ENCODE measurements around the gene OAS3. TPM values are rescaled to one million over a fixed set of nuclear protein-coding genes. Genes with fewer than 3 reads are reported as not detected.
A peak's percentile ranks its signal among the peaks of the same experiment; 100 is the strongest.

The OAS3 gene
- total and polyA plus RNA-seq, 9 of the 15 experiments (the other 6 are each of a cell fraction or from before 2014, with no cell fraction given), result 0.21 to 2.0 (median 0.83) TPM

DNA sequence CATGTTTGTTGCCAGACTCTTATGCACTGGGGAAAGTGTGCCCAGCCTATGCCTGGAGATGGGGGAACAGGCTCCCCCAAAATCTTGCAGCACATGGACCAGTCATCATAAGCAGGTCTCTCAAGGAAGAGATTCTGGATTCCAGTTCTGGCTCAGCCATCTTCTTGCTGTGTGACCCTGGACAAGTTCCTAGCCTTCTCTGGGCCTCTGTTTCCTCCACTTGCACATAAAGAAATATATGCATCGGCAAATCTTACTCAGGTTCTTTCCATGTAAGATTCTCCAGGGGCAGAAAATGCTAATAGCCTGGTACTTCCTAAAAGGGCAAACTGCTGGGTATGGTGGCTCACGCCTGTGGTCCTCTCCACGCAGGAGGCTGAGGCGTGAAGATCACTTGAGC, 7.2 kb downstream of the OAS3 start:
- H4K20me1 ChIP-seq (replicated peaks; ENCODE audit: control insufficient read depth, insufficient read depth, low read length), result peaks cover 3% of the 10 kb centered on the region; the same call in 1 of the 2 replicates
- no TSS peak for BruUV-seq (replicated peaks)
- FAIRE-seq, result no peak
- no peaks in the 10 kb centered on the region for H3K4me1 ChIP-seq (replicated peaks in 1 of 2; ENCODE audit: control insufficient read depth in 2 of 2, insufficient read depth in 2 of 2, low read length in 2 of 2)
- no peaks in the 10 kb centered on the region for H3K9me1 ChIP-seq (ENCODE audit: control insufficient read depth, insufficient read depth, low read length)
- no peaks in the 10 kb centered on the region for H3K36me3 ChIP-seq (ENCODE audit: control insufficient read depth, insufficient read depth, low read length)
- H3K27me3 ChIP-seq (ENCODE audit: control insufficient read depth in 2 of 2, insufficient read depth in 2 of 2, low read length in 2 of 2), result peaks cover 0 to 22% of the 10 kb centered on the region in 2 experiments; a peak in 3 of 5 replicates
- no peak for ATAC-seq
- no peak for DNase-seq (ENCODE audit: extremely low read depth in 1 of 4, low spot score in 3 of 4)
- H3K79me2 ChIP-seq (ENCODE audit: control insufficient read depth, insufficient read depth, low read length), result no peaks in the 10 kb centered on the region
- ChIA-PET POLR2A (no interaction called here), CTCF (ENCODE audit: low intra/inter-chr PET ratio) (no interaction called here)
- no peak overlapping the region for H3K4me3 ChIP-seq
- in situ Hi-C loops (cut with MboI) (no loop called here), intact Hi-C loops (cut with micrococcal nuclease) (no loop called here)
- TF ChIP-seq, protein P1, sequence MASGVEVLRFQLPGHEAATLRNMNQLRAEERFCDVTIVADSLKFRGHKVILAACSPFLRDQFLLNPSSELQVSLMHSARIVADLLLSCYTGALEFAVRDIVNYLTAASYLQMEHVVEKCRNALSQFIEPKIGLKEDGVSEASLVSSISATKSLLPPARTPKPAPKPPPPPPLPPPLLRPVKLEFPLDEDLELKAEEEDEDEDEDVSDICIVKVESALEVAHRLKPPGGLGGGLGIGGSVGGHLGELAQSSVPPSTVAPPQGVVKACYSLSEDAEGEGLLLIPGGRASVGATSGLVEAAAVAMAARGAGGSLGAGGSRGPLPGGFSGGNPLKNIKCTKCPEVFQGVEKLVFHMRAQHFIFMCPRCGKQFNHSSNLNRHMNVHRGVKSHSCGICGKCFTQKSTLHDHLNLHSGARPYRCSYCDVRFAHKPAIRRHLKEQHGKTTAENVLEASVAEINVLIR (CRISPR knock-in tag; IDR thresholded peaks at IDR 0.05), result no peak
- TF ChIP-seq RBM25 (IDR thresholded peaks at IDR 0.05; ENCODE audit: low read depth, low read length, severe bottlenecking) (peak; percentile 71), ZFP36 (IDR thresholded peaks at IDR 0.05; ENCODE audit: low read depth, low read length, partially characterized antibody) (peak; percentile 59), ZNF695 (CRISPR knock-in tag; IDR thresholded peaks at IDR 0.05) (no peak)
- TF ChIP-seq, protein P2, sequence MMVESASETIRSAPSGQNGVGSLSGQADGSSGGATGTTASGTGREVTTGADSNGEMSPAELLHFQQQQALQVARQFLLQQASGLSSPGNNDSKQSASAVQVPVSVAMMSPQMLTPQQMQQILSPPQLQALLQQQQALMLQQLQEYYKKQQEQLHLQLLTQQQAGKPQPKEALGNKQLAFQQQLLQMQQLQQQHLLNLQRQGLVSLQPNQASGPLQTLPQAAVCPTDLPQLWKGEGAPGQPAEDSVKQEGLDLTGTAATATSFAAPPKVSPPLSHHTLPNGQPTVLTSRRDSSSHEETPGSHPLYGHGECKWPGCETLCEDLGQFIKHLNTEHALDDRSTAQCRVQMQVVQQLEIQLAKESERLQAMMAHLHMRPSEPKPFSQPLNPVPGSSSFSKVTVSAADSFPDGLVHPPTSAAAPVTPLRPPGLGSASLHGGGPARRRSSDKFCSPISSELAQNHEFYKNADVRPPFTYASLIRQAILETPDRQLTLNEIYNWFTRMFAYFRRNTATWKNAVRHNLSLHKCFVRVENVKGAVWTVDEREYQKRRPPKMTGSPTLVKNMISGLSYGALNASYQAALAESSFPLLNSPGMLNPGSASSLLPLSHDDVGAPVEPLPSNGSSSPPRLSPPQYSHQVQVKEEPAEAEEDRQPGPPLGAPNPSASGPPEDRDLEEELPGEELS (CRISPR knock-in tag; IDR thresholded peaks at IDR 0.05; ENCODE audit: borderline replicate concordance), result no peak
- H3K4me2 ChIP-seq (ENCODE audit: insufficient read depth, low read length), result no peak overlapping the region
- WGBS (ENCODE audit: insufficient coverage, low coverage, missing lambda C conversion rate), result 0% methylated on average over 4 of the region's 4 CpGs
- no peak overlapping the region for H2AFZ ChIP-seq (ENCODE audit: low read depth, low read length)
- no peak overlapping the region for H3K9ac ChIP-seq (ENCODE audit: insufficient read depth in 1 of 2, low read depth in 2 of 2, low read length in 2 of 2)
- no peak overlapping the region for H3K27ac ChIP-seq (ENCODE audit: extremely low read depth, low read depth, low read length)
- no peaks in the 10 kb centered on the region for H3K9me3 ChIP-seq (replicated peaks; ENCODE audit: control insufficient read depth, insufficient read depth, low read depth, low read length)
